ENCODE data around the gene PLEKHN1. TPM values are rescaled to one million over a fixed set of nuclear protein-coding genes. Genes with fewer than 3 reads are reported as not detected.

PLEKHN1 gene
- total and polyA plus RNA-seq, 2 of the 4 experiments (the other 2 are of a cell fraction), result 0.54 to 2.1 TPM

- Histone ChIP-seq H3K27me3 (ENCODE audit: control insufficient read depth, insufficient read depth, low read length) (no peaks in the 10 kb centered on the region), H3K14ac (replicated peaks; ENCODE audit: low read depth, low read length) (no peak overlapping the region), H2BK120ac (ENCODE audit: low read depth, low read length) (no peak overlapping the region), H3K4me2 (ENCODE audit: low read depth, low read length) (no peak overlapping the region), H2BK15ac (ENCODE audit: low read depth, low read length) (no peak overlapping the region), H3K56ac (ENCODE audit: extremely low read depth, insufficient read depth, low read length) (no peak overlapping the region), H3K23ac (ENCODE audit: low read depth, low read length) (no peak overlapping the region), H3K4ac (ENCODE audit: low read depth, low read length) (no peak overlapping the region), H3K27ac (ENCODE audit: insufficient read depth, low read length) (no peak overlapping the region), H2AK9ac (replicated peaks; ENCODE audit: low read depth, low read length, poor library complexity) (no peak overlapping the region), H3K9me1 (ENCODE audit: insufficient read depth, low read length) (no peaks in the 10 kb centered on the region), H4K20me1 (ENCODE audit: insufficient read depth, low read length) (peaks cover 10% of the 10 kb centered on the region), H3K36me3 (ENCODE audit: control insufficient read depth, insufficient read depth, low read length) (peaks cover 2% of the 10 kb centered on the region), H3K4me1 (ENCODE audit: control insufficient read depth, insufficient read depth, low read length) (peaks cover 20% of the 10 kb centered on the region), H3K9ac (ENCODE audit: low read depth, low read length) (no peak overlapping the region), H4K91ac (ENCODE audit: insufficient read depth, low read depth, low read length) (no peak overlapping the region), H3K4me3 (ENCODE audit: insufficient read depth, low read depth, low read length) (no peak overlapping the region), H2AFZ (replicated peaks; ENCODE audit: low read length, poor library complexity) (no peak overlapping the region), H3K18ac (ENCODE audit: low read depth, low read length) (no peak overlapping the region), H2AK5ac (ENCODE audit: low read depth, low read length) (no peak overlapping the region), H3K9me3 (ENCODE audit: control insufficient read depth, insufficient read depth, low read length) (no peaks in the 10 kb centered on the region), H3K79me1 (ENCODE audit: low read depth in 1 of 2, low read length in 2 of 2) (no peaks in the 10 kb centered on the region), H2BK5ac (ENCODE audit: low read depth, low read length, poor library complexity, severe bottlenecking) (no peak overlapping the region), H2BK20ac (ENCODE audit: low read depth, low read length) (no peak overlapping the region), H4K5ac (ENCODE audit: low read depth, low read length) (no peak overlapping the region), H4K8ac (ENCODE audit: low read depth in 2 of 2, low read length in 2 of 2) (no peak overlapping the region)
- ChIA-PET CTCF (no interaction called here), POLR2A (ENCODE audit: unreplicated experiment) (no interaction called here)
- WGBS, 2 experiments (ENCODE audit: extremely low coverage in 2 of 2, insufficient read length in 1 of 2), result 74% methylated on average over 17 of the region's 30 CpGs; no CpG with 5 or more reads in 1 of the 2 experiments
- dilution Hi-C loops (cut with HindIII; ENCODE audit: low sequenced_read_pairs, unreplicated experiment), result no loop called here
- in situ Hi-C loops (cut with MboI; ENCODE audit: low sequenced_read_pairs), result no loop called here
- ATAC-seq (ENCODE audit: low read depth), result no peak
- BruUV-seq (replicated peaks), result no TSS peak
- DNase-seq, result no peak
- TF ChIP-seq POLR2A (IDR thresholded peaks at IDR 0.05; ENCODE audit: low read depth, low read length) (no peak), SMC3 (IDR thresholded peaks at IDR 0.05; ENCODE audit: low read depth, low read length) (no peak), CHD1 (IDR thresholded peaks at IDR 0.05; ENCODE audit: low read depth, low read length) (no peak), CTCF (conservative IDR thresholded peaks at IDR 0.05; ENCODE audit: low read depth, low read length) (no peak), USF2 (IDR thresholded peaks at IDR 0.05; ENCODE audit: low read depth, low read length) (no peak), MAZ (IDR thresholded peaks at IDR 0.05; ENCODE audit: borderline replicate concordance, low read depth, low read length) (no peak), CEBPB (IDR thresholded peaks at IDR 0.05; ENCODE audit: low read depth, low read length) (no peak), MAFK (IDR thresholded peaks at IDR 0.05; ENCODE audit: low read depth, low read length) (no peak), BHLHE40 (IDR thresholded peaks at IDR 0.05; ENCODE audit: low read depth, low read length) (no peak), RCOR1 (IDR thresholded peaks at IDR 0.05; ENCODE audit: insufficient replicate concordance, low read length) (no peak)
- intact Hi-C loops (cut with micrococcal nuclease), result no loop called here
Measured at GRCh38 chr1:935751-936231, 30.5 kb upstream of the PLEKHN1 start.
